GM12878 (cell line): ENCODE data around the gene SURF4. TPM values are rescaled to one million over a fixed set of nuclear protein-coding genes. Genes with fewer than 3 reads are reported as not detected.

ENCODE experiments used
- ASH2L ChIP-seq: fragments of 300-600, 200-600 bp; sonication (generic); IDR thresholded peaks from 2 replicates; pipeline ENCODE4 v1.6.1; 2017; ENCODE audit warnings: low read depth, mild to moderate bottlenecking, borderline replicate concordance
- CHD4 ChIP-seq: fragments of 200-600 bp; sonication (generic); IDR thresholded peaks from 2 replicates; pipeline ENCODE4 v1.6.1; 2016; ENCODE audit warnings: mild to moderate bottlenecking
- CREB1 ChIP-seq: IDR thresholded peaks from 2 replicates; pipeline ENCODE4 v1.6.1; 2012; ENCODE audit warnings: low read depth, mild to moderate bottlenecking, inconsistent platforms
- CREM ChIP-seq: IDR thresholded peaks from 2 replicates; pipeline ENCODE4 v1.6.1; 2014; ENCODE audit warnings: antibody characterized with exemption, low read depth
- E2F8 ChIP-seq: fragments of 450-650 bp; IDR thresholded peaks from 2 replicates; pipeline ENCODE4 v1.6.1; 2018; ENCODE audit warnings: mild to moderate bottlenecking, low read depth, moderate library complexity; ENCODE audit not compliant: partially characterized antibody
- ESRRA ChIP-seq: IDR thresholded peaks from 2 replicates; pipeline ENCODE4 v1.6.1; 2012; ENCODE audit warnings: mild to moderate bottlenecking, low read length, improper control_type of control experiment
- HCFC1 ChIP-seq: fragments of 150-350 bp; IDR thresholded peaks from 2 replicates; pipeline ENCODE4 v1.6.1; 2014; ENCODE audit warnings: low read length
- HDAC6 ChIP-seq: fragments of 200-600 bp; sonication (generic); IDR thresholded peaks from one replicate; pipeline ENCODE4 v1.8.0; 2017; ENCODE audit warnings: antibody characterized with exemption; ENCODE audit not compliant: unreplicated experiment
- IKZF1 ChIP-seq: fragments of 450-650 bp; conservative IDR thresholded peaks from 2 replicates; pipeline ENCODE4 v1.6.1; 2017; ENCODE audit warnings: antibody characterized with exemption, mild to moderate bottlenecking
- MYB ChIP-seq: fragments of 150-350 bp; IDR thresholded peaks from 2 replicates; pipeline ENCODE4 v1.6.1; 2014; ENCODE audit warnings: mild to moderate bottlenecking, low read depth, low read length, borderline replicate concordance
- NR2C2 ChIP-seq: IDR thresholded peaks from 2 replicates; pipeline ENCODE4 v1.6.1; 2011; ENCODE audit warnings: borderline replicate concordance, low read depth; ENCODE audit not compliant: control insufficient read depth, insufficient read length
- NRF1 ChIP-seq: conservative IDR thresholded peaks from 2 replicates; pipeline ENCODE4 v1.6.1; 2011; ENCODE audit warnings: mild to moderate bottlenecking, low read depth, low read length, improper control_type of control experiment
- PKNOX1 ChIP-seq: fragments of 450-650 bp; IDR thresholded peaks from 2 replicates; pipeline ENCODE4 v1.6.1; 2016; ENCODE audit warnings: mild to moderate bottlenecking
- RELA ChIP-seq: fragments of 450-650 bp; IDR thresholded peaks from 2 replicates; pipeline ENCODE4 v1.8.0; 2014; ENCODE audit warnings: borderline replicate concordance; ENCODE audit not compliant: partially characterized antibody
- RFX5 ChIP-seq: IDR thresholded peaks from 2 replicates; pipeline ENCODE4 v1.6.1; 2011; ENCODE audit warnings: low read depth, low read length, improper control_type of control experiment
- SIN3A ChIP-seq: IDR thresholded peaks from 2 replicates; pipeline ENCODE4 v1.6.1; 2012; ENCODE audit warnings: low read depth, low read length, improper control_type of control experiment
- SIX5 ChIP-seq: IDR thresholded peaks from 2 replicates; pipeline ENCODE4 v1.6.1; 2011; ENCODE audit warnings: mild to moderate bottlenecking, low read depth, low read length, moderate library complexity; ENCODE audit not compliant: severe bottlenecking
- SP1 ChIP-seq: IDR thresholded peaks from one replicate; pipeline ENCODE4 v1.6.1; 2011; ENCODE audit warnings: low read depth, low read length
- STAT1 ChIP-seq: fragments of 450-650 bp; conservative IDR thresholded peaks from 2 replicates; pipeline ENCODE4 v1.6.1; 2014; ENCODE audit warnings: antibody characterized with exemption, mild to moderate bottlenecking
- TARDBP ChIP-seq: IDR thresholded peaks from 2 replicates; pipeline ENCODE4 v1.6.1; 2016; ENCODE audit warnings: borderline replicate concordance
- TCF3 ChIP-seq: IDR thresholded peaks from 2 replicates; pipeline ENCODE4 v1.6.1; 2012; ENCODE audit warnings: low read depth, mild to moderate bottlenecking, low read length, borderline replicate concordance; ENCODE audit not compliant: insufficient read depth
- TCF7 ChIP-seq: IDR thresholded peaks from 2 replicates; pipeline ENCODE4 v1.6.1; 2014; ENCODE audit warnings: antibody characterized with exemption, borderline replicate concordance
- ZBED1 ChIP-seq: IDR thresholded peaks from 2 replicates; pipeline ENCODE4 v1.6.1; 2016; ENCODE audit warnings: borderline replicate concordance
- ZNF592 ChIP-seq: fragments of 450-650 bp; IDR thresholded peaks from 2 replicates; pipeline ENCODE4 v1.6.1; 2017; ENCODE audit warnings: mild to moderate bottlenecking, moderate library complexity
- polyA plus RNA-seq, 11 experiments: library from polyadenylated mRNA; depleted of rRNA in 4 of 11; unstranded in 6 of 11; stranded (reverse) in 5 of 11; fragments of >200 nt; fragmentation: Nextera tagmentation in 4 of 11; fragmentation: Illumina TruSeq in 1 of 11; extraction: Ambion mirVana in 4 of 11; extraction: Trizol in 1 of 11; gene quantifications; 1 replicate in 1 of 11; 2 replicates in 10 of 11; pipeline versions ENCODE4 v1.2.1 to v1.2.3, GENCODE V29; 2011 to 2016; ENCODE audit warnings: inconsistent platforms in 2 of 11, missing spikeins in 2 of 11, low read depth in 1 of 11
- total RNA-seq, 4 experiments: library from RNA; depleted of rRNA in 3 of 4; stranded (reverse); fragments of >200 nt in 3 of 4; fragmentation: Illumina TruSeq in 1 of 4; extraction: Trizol in 1 of 4; gene quantifications; 2 replicates each; pipeline versions ENCODE4 v1.2.1 to v1.2.3, GENCODE V29; 2013 to 2021

Gene SURF4
- total and polyA plus RNA-seq, 10 of the 15 experiments (the other 5 are each of a cell fraction or from before 2014, with no cell fraction given): 6.4 to 134 (median 78.7) TPM

- TF ChIP-seq ZNF592: no peak
- peak; percentile 54 for TF ChIP-seq HCFC1
- no peak; the same call in 1 of the 2 replicates for TF ChIP-seq NRF1
- no peak for TF ChIP-seq SIX5
- no peak for TF ChIP-seq HDAC6
- TF ChIP-seq SIN3A: peak; percentile 80
- no peak for TF ChIP-seq NR2C2
- 0 out of 2 replicates have a peak, but pooled peaks have one; percentile 56 for TF ChIP-seq TCF3
- no peak for TF ChIP-seq E2F8
- peak; percentile 54 for TF ChIP-seq RELA
- peak; percentile 86 for TF ChIP-seq IKZF1
- 0 out of 2 replicates have a peak, but pooled peaks have one; percentile 54 for TF ChIP-seq STAT1
- peak; percentile 70 for TF ChIP-seq SP1
- TF ChIP-seq ASH2L: peak; percentile 72; the same call in 1 of the 2 replicates
- TF ChIP-seq PKNOX1: no peak
- no peak for TF ChIP-seq ESRRA
- peak; percentile 60 for TF ChIP-seq CREM
- TF ChIP-seq TARDBP: no peak
- TF ChIP-seq CREB1: peak; percentile 68; the same call in 1 of the 2 replicates
- no peak for TF ChIP-seq RFX5
- TF ChIP-seq CHD4: no peak
- TF ChIP-seq TCF7: no peak
- TF ChIP-seq ZBED1: no peak
- no peak for TF ChIP-seq MYB
Observed at GRCh38 chr9:133375724-133376654, at the start of gene SURF4, which contains the start of gene STKLD1 (continued).
